Parathyroid adenoma (tissue), 2 donors: ENCODE results near the gene ARNT2.

ENCODE experiments used
- H2AFZ ChIP-seq: fragments of 300-600 bp; sonication (generic); one replicate; pipeline ENCODE4 v1.7.0; 2017; ENCODE audit warnings: antibody characterized with exemption, mild to moderate bottlenecking
- H3K27ac ChIP-seq: fragments of 300-600 bp; sonication (generic); one replicate; pipeline ENCODE4 v1.7.0; 2017
- H3K27me3 ChIP-seq: fragments of 300-600 bp; sonication (generic); one replicate; pipeline ENCODE4 v1.7.0; 2017; ENCODE audit warnings: low read length; ENCODE audit not compliant: control insufficient read depth, insufficient read depth
- H3K36me3 ChIP-seq: fragments of 300-600 bp; sonication (generic); one replicate; pipeline ENCODE4 v1.7.0; 2017; ENCODE audit warnings: low read length; ENCODE audit not compliant: control insufficient read depth, insufficient read depth
- H3K4me1 ChIP-seq: fragments of 300-600 bp; sonication (generic); one replicate; pipeline ENCODE4 v1.7.0; 2017; ENCODE audit warnings: control low read depth
- H3K4me2 ChIP-seq: fragments of 300-600 bp; sonication (generic); one replicate; pipeline ENCODE4 v1.7.0; 2017; ENCODE audit warnings: low read length
- H3K4me3 ChIP-seq: fragments of 300-600 bp; sonication (generic); one replicate; pipeline ENCODE4 v1.7.0; 2017; ENCODE audit warnings: low read depth, low read length
- H3K79me2 ChIP-seq: fragments of 300-600 bp; sonication (generic); one replicate; pipeline ENCODE4 v1.7.0; 2017; ENCODE audit warnings: control low read depth
- H3K9ac ChIP-seq: fragments of 300-600 bp; sonication (generic); one replicate; pipeline ENCODE4 v1.7.0; 2017; ENCODE audit warnings: mild to moderate bottlenecking
- H3K9me3 ChIP-seq: fragments of 300-600 bp; sonication (generic); one replicate; pipeline ENCODE4 v1.7.0; 2017; ENCODE audit warnings: low read length; ENCODE audit not compliant: control insufficient read depth
- CTCF ChIP-seq: fragments of 300-600 bp; sonication (generic); IDR thresholded peaks from one replicate; pipeline ENCODE4 v1.7.0; 2017; ENCODE audit warnings: antibody characterized with exemption, mild to moderate bottlenecking
- donor health status: primary hyperparathyroidism.

Gene ARNT2

GRCh38 chr15:80550219-80550907, 146.2 kb downstream of the ARNT2 start:
- no peak overlapping the region for H3K9ac ChIP-seq
- TF ChIP-seq CTCF = no peak
- no peaks in the 10 kb centered on the region for H3K79me2 ChIP-seq
- H3K36me3 ChIP-seq = no peaks in the 10 kb centered on the region
- H3K4me3 ChIP-seq = no peak overlapping the region
- no peak overlapping the region for H2AFZ ChIP-seq
- H3K4me1 ChIP-seq = no peaks in the 10 kb centered on the region
- H3K27me3 ChIP-seq = no peaks in the 10 kb centered on the region
- H3K4me2 ChIP-seq = no peak overlapping the region
- H3K9me3 ChIP-seq = no peaks in the 10 kb centered on the region
- H3K27ac ChIP-seq = no peak overlapping the region

GRCh38 chr15:80550908-80551260, 146.7 kb downstream of the ARNT2 start:
- Histone ChIP-seq H3K4me3 (no peak overlapping the region), H3K9ac (no peak overlapping the region), H3K27me3 (no peaks in the 10 kb centered on the region), H3K4me2 (no peak overlapping the region), H3K27ac (no peak overlapping the region), H2AFZ (no peak overlapping the region), H3K4me1 (no peaks in the 10 kb centered on the region), H3K9me3 (no peaks in the 10 kb centered on the region), H3K79me2 (no peaks in the 10 kb centered on the region), H3K36me3 (no peaks in the 10 kb centered on the region)
- no peak for TF ChIP-seq CTCF

- no peak for TF ChIP-seq CTCF
- H3K27me3 ChIP-seq = no peaks in the 10 kb centered on the region
- H3K4me2 ChIP-seq = no peak overlapping the region
- no peak overlapping the region for H2AFZ ChIP-seq
- H3K4me1 ChIP-seq = no peaks in the 10 kb centered on the region
- H3K4me3 ChIP-seq = no peak overlapping the region
- no peak overlapping the region for H3K27ac ChIP-seq
- no peaks in the 10 kb centered on the region for H3K79me2 ChIP-seq
- no peaks in the 10 kb centered on the region for H3K9me3 ChIP-seq
- no peaks in the 10 kb centered on the region for H3K36me3 ChIP-seq
- H3K9ac ChIP-seq = no peak overlapping the region
Measured at GRCh38 chr15:80551348-80551747, 147.2 kb downstream of the ARNT2 start.

- Histone ChIP-seq H2AFZ (no peak overlapping the region), H3K9me3 (no peaks in the 10 kb centered on the region), H3K27me3 (no peaks in the 10 kb centered on the region), H3K4me1 (no peaks in the 10 kb centered on the region), H3K4me2 (no peak overlapping the region), H3K36me3 (no peaks in the 10 kb centered on the region), H3K9ac (no peak overlapping the region), H3K79me2 (no peaks in the 10 kb centered on the region), H3K4me3 (no peak overlapping the region), H3K27ac (no peak overlapping the region)
- TF ChIP-seq CTCF = no peak
Measured at GRCh38 chr15:80554560-80554959, 150.4 kb downstream of the ARNT2 start.

GRCh38 chr15:80556694-80557367, 152.6 kb downstream of the ARNT2 start:
- Histone ChIP-seq H3K79me2 (no peaks in the 10 kb centered on the region), H3K36me3 (no peaks in the 10 kb centered on the region), H3K4me1 (no peaks in the 10 kb centered on the region), H3K4me3 (no peak overlapping the region), H3K27me3 (no peaks in the 10 kb centered on the region), H3K27ac (no peak overlapping the region), H3K9me3 (no peaks in the 10 kb centered on the region), H3K9ac (no peak overlapping the region), H2AFZ (no peak overlapping the region), H3K4me2 (no peak overlapping the region)
- TF ChIP-seq CTCF = no peak
